ENCODE results near the gene AP2A1.

The AP2A1 gene

DNA sequence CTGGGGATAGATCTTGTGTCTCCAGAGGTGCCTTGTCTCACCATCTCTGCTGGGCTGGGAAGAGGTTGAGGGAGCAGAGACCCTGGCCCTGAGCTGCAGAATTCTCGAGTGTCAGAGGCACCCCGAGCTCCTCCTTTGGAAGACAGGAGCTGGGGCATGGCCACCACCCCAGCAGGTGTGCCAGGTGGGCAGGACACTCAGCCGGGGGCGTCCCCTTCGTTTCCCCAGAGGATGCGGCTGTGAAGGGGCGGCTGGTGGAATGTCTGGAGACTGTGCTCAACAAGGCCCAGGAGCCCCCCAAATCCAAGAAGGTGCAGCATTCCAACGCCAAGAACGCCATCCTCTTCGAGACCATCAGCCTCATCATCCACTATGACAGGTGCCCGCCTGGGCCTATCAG, 31.8 kb downstream of the AP2A1 start:
- H3K27ac ChIP-seq = no peak overlapping the region
- TF ChIP-seq ZFX (IDR thresholded peaks at IDR 0.05) = no peak
- TF ChIP-seq, protein P1, sequence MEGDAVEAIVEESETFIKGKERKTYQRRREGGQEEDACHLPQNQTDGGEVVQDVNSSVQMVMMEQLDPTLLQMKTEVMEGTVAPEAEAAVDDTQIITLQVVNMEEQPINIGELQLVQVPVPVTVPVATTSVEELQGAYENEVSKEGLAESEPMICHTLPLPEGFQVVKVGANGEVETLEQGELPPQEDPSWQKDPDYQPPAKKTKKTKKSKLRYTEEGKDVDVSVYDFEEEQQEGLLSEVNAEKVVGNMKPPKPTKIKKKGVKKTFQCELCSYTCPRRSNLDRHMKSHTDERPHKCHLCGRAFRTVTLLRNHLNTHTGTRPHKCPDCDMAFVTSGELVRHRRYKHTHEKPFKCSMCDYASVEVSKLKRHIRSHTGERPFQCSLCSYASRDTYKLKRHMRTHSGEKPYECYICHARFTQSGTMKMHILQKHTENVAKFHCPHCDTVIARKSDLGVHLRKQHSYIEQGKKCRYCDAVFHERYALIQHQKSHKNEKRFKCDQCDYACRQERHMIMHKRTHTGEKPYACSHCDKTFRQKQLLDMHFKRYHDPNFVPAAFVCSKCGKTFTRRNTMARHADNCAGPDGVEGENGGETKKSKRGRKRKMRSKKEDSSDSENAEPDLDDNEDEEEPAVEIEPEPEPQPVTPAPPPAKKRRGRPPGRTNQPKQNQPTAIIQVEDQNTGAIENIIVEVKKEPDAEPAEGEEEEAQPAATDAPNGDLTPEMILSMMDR (conservative IDR thresholded peaks at IDR 0.05) = no peak

DNA sequence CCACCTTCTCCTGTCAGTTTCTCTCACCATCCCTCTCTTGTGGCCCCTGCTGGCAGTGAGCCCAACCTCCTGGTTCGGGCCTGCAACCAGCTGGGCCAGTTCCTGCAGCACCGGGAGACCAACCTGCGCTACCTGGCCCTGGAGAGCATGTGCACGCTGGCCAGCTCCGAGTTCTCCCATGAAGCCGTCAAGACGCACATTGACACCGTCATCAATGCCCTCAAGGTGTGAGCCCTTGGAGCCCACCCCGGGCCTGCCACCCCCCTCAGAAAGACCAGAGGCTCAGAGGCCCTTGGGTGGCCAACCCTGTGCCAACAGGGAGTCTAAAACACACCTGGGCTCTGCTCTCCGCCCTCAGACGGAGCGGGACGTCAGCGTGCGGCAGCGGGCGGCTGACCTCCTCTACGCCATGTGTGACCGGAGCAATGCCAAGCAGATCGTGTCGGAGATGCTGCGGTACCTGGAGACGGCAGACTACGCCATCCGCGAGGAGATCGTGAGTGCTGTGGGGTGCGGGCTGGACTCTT, 32.5 kb downstream of the AP2A1 start:
- no peak for TF ChIP-seq ZFX (IDR thresholded peaks at IDR 0.05)
- TF ChIP-seq, protein P1 (conservative IDR thresholded peaks at IDR 0.05) = no peak
- no peak overlapping the region for H3K27ac ChIP-seq

DNA sequence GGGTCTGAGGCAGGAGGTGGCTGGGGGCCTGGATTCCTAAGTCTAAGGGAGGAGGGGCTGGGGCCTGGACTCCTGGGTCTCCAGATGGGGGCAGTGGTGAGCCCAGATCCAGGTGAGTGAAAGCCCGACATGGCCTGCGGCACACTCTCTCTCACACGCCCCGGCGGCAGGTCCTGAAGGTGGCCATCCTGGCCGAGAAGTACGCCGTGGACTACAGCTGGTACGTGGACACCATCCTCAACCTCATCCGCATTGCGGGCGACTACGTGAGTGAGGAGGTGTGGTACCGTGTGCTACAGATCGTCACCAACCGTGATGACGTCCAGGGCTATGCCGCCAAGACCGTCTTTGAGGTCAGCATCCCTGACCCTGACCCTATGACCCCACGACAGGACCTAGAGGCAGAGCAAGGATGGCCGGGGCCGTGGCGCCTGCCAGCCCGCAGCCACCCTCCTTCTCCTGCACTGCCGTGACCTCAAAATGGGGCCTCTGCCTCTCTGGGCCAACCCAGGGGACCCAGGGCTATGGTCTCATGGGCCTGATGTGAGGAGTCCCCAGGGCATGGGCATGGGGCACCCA, 33.1 kb downstream of the AP2A1 start:
- no peak overlapping the region for H3K27ac ChIP-seq
- TF ChIP-seq, protein P1 (conservative IDR thresholded peaks at IDR 0.05) = no peak
- TF ChIP-seq ZFX (IDR thresholded peaks at IDR 0.05) = no peak

DNA sequence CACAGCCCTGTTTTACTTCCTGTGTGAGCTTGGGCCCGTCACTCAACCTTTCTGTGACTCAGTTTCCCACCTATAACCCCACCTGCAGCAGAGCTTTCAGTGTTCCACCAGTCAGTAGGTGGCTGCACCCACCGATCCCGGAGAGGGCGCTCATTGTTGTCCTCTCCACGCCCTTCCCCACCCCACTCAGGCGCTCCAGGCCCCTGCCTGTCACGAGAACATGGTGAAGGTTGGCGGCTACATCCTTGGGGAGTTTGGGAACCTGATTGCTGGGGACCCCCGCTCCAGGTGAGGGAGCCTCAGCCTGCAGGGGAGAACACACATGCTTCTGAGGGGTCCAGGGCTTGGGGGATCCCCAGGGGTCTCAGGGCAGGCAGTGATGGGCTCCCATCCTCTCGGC, 34.0 kb downstream of the AP2A1 start:
- TF ChIP-seq, protein P1 (conservative IDR thresholded peaks at IDR 0.05) = no peak
- TF ChIP-seq ZFX (IDR thresholded peaks at IDR 0.05) = no peak
- H3K27ac ChIP-seq = no peak overlapping the region

DNA sequence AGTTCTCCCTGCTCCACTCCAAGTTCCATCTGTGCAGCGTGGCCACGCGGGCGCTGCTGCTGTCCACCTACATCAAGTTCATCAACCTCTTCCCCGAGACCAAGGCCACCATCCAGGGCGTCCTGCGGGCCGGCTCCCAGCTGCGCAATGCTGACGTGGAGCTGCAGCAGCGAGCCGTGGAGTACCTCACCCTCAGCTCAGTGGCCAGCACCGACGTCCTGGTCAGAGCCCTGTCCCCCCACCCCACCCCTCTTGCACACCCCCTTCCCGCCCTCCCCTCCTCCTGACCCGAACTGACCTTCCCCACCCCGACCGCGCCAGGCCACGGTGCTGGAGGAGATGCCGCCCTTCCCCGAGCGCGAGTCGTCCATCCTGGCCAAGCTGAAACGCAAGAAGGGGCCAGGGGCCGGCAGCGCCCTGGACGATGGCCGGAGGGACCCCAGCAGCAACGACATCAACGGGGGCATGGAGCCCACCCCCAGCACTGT, 34.6 kb downstream of the AP2A1 start:
- no peak for TF ChIP-seq ZFX (IDR thresholded peaks at IDR 0.05)
- TF ChIP-seq, protein P1 (conservative IDR thresholded peaks at IDR 0.05) = no peak
- H3K27ac ChIP-seq = no peak overlapping the region

DNA sequence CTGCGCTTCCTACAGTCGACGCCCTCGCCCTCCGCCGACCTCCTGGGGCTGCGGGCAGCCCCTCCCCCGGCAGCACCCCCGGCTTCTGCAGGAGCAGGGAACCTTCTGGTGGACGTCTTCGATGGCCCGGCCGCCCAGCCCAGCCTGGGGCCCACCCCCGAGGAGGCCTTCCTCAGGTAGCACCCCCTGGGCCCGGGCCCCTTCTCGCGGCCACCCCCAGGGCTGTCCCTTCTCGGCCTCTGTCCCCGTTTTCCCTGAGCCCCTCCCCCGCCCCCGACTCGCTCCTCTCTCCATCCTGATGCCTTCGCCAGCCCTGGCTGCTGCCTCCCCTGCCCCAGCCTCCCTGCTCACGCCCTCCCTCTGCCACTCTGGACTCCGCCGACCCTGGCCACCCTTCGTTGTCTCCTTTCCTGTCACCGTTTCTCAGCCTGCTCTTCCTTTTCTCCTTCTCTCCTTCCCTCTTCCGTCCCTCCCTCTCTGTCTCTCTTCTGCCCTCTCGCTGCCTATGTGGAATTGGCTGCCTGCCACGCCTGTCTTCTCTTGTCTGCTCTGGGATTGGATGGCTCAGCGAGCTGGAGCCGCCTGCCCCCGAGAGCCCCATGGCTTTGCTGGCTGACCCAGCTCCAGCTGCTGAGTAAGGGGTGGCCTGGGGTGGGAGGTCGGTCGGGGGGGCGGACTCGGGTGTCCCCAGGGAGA, 35.3 kb downstream of the AP2A1 start:
- no peak overlapping the region for H3K27ac ChIP-seq
- TF ChIP-seq ZFX (IDR thresholded peaks at IDR 0.05) = no peak
- TF ChIP-seq, protein P1 (conservative IDR thresholded peaks at IDR 0.05) = no peak

DNA sequence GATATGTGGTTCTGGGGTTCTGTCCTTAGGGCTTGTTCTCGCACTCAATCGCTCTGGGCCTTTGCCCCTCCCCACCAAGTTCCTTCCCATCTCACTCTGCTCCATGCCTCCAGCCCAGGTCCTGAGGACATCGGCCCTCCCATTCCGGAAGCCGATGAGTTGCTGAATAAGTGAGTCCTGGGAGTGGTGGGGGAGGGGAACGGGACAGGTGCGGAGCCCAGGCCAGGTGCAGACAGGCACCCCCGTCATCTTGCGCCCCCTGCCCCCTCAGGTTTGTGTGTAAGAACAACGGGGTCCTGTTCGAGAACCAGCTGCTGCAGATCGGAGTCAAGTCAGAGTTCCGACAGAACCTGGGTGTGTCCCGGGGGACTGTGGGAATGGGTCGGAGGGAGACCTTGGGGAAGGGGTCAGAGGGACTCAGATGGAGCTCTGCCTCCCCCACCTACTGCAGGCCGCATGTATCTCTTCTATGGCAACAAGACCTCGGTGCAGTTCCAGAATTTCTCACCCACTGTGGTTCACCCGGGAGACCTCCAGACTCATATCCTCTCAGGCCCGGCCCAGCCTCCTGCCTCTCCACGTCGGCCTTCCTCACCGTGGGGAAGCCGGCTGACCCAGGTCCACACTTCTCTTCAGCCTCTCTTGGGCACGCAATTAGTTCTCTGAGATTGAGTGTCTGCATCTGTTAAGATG, 36.2 kb downstream of the AP2A1 start:
- no peak overlapping the region for H3K27ac ChIP-seq
- no peak for TF ChIP-seq ZFX (IDR thresholded peaks at IDR 0.05)
- TF ChIP-seq, protein P1 (conservative IDR thresholded peaks at IDR 0.05) = no peak
